H1 (cell line): ENCODE results near the gene TTI1.

ENCODE experiments used
- NRF1 ChIP-seq: IDR thresholded peaks from 2 replicates; pipeline ENCODE4 v1.6.1; 2011; ENCODE audit warnings: mild to moderate bottlenecking, low read depth, low read length, improper control_type of control experiment
- POLR2A ChIP-seq, 2 experiments: IDR thresholded peaks; 1 replicate in 1 of 2; 2 replicates in 1 of 2; pipeline ENCODE4 v1.6.1; 2011; ENCODE audit warnings: low read depth in 2 of 2, low read length in 2 of 2, mild to moderate bottlenecking in 2 of 2; ENCODE audit errors: control extremely low read depth in 1 of 2
- RFX5 ChIP-seq: IDR thresholded peaks from 2 replicates; pipeline ENCODE4 v1.6.1; 2011; ENCODE audit warnings: low read depth, low read length, improper control_type of control experiment, borderline replicate concordance
- SP1 ChIP-seq: IDR thresholded peaks from 2 replicates; pipeline ENCODE4 v1.6.1; 2011; ENCODE audit warnings: low read depth, low read length
- TF ChIP-seq, protein P1 (sequence below), 3 experiments: IDR thresholded peaks; 1 replicate in 2 of 3; 2 replicates in 1 of 3; pipeline versions ENCODE4 v1.5.1 to v1.6.1; 2011; ENCODE audit warnings: low read length in 3 of 3, mild to moderate bottlenecking in 3 of 3, inconsistent platforms in 2 of 3, low read depth in 1 of 3, moderate library complexity in 1 of 3; ENCODE audit not compliant: insufficient read depth in 1 of 3; ENCODE audit errors: control extremely low read depth in 1 of 3

DNA sequence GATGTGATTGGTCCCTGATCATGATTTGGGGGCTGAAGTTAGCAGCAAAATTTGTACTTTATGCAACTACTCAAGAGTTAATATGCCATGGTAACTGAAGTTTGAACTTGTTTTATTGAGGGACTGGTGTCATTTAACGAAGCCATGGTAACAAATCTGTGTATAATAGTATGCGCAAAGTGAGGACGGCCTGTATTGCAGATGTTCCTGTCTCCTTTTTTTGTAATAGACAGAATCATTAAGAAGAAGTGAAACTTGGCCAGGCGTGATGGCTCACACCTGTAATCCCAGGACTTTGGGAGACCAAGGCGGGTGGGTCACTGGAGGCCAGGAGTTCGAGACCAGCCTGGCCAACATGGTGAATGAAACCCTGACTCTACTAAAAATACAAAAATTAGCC lies 22.6 kb upstream of the TTI1 start:
- TF ChIP-seq SP1 = no peak
- TF ChIP-seq, protein P1, sequence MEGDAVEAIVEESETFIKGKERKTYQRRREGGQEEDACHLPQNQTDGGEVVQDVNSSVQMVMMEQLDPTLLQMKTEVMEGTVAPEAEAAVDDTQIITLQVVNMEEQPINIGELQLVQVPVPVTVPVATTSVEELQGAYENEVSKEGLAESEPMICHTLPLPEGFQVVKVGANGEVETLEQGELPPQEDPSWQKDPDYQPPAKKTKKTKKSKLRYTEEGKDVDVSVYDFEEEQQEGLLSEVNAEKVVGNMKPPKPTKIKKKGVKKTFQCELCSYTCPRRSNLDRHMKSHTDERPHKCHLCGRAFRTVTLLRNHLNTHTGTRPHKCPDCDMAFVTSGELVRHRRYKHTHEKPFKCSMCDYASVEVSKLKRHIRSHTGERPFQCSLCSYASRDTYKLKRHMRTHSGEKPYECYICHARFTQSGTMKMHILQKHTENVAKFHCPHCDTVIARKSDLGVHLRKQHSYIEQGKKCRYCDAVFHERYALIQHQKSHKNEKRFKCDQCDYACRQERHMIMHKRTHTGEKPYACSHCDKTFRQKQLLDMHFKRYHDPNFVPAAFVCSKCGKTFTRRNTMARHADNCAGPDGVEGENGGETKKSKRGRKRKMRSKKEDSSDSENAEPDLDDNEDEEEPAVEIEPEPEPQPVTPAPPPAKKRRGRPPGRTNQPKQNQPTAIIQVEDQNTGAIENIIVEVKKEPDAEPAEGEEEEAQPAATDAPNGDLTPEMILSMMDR (IDR thresholded peaks at IDR 0.05; ENCODE audit: control extremely low read depth in 1 of 3, insufficient read depth in 1 of 3, low read depth in 1 of 3, low read length in 3 of 3) = no peak
- TF ChIP-seq NRF1 = no peak
- TF ChIP-seq POLR2A (IDR thresholded peaks at IDR 0.05; ENCODE audit: control extremely low read depth in 1 of 2, low read depth in 2 of 2, low read length in 2 of 2) = no peak
- TF ChIP-seq RFX5 = no peak
